Activated CD8-positive, alpha-beta memory T cell treated with anti-CD3 and anti-CD28 coated beads, Interleukin-2, amount 50 U/mL, for 24 hours (primary cell): ENCODE results near the gene RAPGEF3.

Experiments
- DNase-seq: peaks from one replicate; pipeline ENCODE4 v3.0.0-alpha.2; 2020; ENCODE audit errors: extremely low read depth

RAPGEF3 gene

DNA sequence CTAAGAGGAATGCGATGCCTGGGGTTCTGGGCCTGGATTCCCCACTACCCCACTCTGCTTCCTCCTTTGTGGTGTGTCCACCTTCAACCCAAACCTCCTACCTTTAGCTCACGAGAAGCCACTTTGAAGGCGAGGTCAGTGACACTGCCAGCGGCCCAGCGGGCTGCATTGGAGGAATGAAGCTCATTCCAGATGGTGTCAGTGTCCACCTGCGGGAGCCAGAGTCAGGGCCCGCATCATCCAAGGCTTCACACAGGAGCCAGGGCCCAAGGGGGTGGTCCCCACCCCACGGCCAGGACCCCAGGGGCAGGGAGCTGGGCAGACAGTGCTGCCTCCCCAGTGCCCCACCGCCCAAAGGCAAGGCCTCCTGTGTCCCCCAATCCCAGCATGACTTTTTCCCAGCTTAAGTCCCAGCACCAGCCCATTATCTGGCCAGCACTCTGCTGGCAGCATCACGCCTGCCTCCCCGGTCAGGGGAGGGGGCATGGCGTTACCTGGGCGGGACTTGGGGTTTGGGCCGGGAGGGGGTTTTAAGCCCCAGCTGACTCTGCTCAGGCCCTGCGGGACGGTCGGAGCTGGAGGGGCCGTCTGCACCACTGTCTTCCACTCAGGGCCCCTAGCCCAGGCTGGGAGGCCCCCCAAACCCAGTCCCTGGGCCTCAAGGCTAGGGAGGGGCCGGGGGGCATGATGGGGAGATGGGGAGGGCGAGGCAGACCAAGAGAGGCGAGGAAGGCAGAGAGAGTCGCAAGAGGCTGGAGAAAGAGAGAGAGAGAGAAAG, 31.2 kb upstream of the RAPGEF3 start:
- DNase-seq = no peak

DNA sequence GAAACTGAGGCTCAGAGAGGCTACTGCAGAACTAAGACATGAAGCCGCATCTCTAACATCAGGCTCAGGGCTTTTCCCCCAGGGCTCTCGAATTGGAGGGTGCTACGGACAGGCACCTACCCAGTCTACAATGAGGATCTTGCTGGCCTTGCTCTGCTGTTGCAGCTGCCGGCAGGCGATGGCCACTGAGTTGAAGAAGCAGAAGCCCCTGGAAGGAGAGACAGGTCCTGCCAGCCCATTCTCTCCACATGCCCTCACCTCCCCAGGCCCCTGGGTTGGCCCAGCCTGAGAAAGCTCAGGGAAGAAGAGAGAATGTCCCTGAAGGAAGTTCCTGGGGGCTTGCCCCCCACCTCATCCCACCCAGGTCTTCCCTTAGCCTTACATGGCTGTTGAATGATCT, 30.5 kb upstream of the RAPGEF3 start:
- DNase-seq = no peak

DNA sequence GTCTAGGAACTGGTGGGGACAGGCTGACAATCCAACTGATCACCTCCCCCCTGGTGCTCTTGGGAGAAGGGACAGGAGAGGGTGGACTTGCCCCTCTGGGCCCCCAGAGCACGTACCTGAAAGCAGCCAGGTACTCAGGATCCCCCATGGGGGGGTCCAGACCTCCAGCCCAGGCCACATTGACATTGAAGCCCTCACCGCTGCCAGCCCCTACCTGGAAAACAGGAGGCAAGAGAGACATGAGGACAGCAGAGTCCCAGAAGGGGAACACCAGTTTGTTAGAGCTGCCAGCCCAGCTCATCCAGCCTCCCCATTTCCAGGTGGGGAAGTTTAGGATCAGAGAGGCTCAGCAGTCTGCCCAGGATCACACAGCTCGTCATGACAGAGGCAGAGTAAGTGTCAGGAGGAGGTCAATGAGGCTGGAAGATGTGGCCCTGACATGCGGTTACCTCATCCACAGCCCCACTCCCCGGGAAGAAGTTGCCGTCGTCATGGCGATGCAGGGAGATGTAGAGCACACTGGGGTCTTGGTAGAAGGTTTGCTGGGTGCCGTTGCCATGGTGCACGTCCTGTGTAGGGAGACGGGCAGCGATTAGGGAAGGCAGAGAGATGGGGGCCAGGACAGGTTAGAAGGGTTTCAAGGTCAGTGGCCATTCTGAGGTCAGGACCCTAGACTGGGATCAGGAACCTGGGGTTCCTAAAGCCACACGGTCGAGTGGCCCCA, 29.1 kb upstream of the RAPGEF3 start:
- no peak for DNase-seq

DNA sequence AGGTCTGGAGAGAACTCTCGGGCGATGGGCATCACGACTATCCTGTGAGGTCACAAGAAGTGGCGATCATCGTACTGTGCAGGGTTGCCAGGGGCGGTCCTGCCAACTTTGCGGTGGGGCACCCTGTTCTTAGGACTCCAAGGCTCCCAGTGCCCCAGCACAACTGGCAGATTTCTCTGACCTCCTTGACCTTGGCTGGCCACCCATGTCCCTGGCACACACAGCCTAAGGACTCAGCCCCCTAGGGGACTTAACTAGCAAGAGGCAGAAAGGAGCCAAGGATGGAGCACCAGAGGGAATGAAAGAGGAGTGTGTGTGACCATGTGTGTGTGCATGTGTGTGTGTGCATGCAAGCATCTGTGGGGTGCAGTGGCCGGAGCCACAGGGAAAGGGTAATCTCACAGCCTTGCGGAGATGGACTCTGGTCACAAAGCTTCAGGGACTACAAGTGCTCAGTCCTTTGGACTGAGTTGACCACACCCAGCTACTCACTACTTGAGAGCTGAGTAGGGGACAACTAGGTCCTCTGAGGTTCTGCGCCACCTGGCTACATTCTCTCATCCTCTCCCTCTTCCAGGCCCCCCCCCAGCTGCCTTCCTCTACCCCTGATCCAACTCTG, 28.1 kb upstream of the RAPGEF3 start:
- no peak for DNase-seq

DNA sequence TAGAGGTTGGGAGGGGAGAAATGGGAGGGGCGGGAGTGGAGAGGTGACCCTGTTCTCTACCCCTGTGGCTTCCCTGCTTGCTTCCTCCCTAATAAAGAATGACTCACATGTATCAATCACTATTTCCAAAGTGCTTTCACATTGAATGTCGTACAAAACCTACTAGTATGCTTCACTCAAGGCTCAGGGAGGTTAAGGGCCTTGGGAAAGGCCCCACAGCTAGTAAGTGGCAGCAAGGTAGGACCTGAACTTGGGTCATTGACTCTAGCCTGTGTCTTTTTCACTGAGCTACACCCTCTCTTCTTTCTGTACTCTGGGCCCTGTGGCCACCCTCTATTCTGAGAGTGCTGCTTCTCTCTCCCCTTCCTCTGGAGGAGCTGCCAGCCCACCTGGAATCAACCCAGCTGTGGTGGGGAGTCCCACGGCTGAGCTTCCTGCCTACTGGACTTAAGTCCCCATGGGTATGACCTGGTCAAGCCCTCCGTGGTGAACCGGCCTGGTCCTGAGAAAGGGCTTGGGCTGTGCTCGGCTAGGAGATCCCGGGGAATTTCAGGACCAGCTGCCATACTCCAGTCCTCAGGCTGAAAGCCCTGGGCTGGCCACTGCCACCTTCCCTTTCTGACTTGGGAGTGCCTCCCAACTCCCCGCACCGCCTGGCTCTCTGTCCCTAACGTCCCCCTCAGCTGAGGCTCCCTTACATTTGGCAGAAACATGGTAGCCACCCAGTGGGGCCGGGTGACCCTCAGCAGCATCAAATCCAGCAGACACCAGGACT, 27.4 kb upstream of the RAPGEF3 start:
- no peak for DNase-seq

- no peak for DNase-seq
Observed at GRCh38 chr12:47785036-47785886, 26.6 kb upstream of the RAPGEF3 start.

DNA sequence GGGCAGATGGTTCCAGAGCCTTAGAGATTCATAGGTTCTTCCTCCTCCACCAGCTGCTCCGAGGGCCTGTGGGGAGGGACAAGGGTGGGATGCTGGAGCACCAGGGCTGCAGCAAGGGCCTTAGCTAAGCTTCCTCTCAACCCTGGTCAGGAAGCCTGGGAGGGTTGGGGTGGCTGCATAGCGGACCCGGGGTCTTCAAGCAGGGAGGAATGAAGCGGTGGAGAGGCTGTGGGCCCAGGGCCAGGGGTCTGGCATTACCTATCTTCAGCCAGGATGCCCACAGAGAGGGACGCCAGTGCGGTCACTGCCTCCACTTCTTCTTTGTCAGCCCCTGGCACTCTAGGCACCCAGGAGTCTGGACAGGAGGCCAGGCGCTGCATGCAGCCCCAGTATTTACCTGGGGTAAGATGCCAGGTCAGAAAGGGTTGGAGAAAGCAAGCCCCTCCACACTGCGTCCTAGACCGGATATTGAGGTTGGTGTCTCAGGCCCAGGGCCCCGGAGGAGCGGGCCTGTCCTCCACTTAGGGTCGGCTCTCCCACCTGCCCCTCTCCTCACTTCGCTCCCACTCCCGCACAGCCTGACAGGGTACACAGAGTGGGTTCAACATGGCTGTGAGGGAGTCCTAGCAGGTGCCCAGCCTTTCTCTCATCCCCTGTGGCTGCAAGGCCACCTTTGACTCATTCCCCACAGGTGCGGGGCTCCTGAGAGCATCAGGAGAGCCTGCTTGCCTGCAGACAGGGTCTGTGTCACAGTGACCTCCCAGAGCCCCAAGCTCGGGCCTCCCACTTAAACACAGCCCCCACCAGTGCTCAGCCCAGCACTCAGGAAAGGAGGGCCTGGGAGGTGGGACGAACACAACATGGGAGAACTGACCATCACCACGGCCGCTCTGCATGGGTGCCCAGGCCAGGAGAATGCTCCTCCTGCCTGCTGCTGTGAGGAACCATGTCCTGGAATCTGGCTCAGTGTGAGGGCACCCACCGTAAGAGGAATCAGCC, 25.4 kb upstream of the RAPGEF3 start:
- DNase-seq = no peak

GRCh38 chr12:47783024-47783755, 24.5 kb upstream of the RAPGEF3 start:
- DNase-seq = no peak

- DNase-seq = no peak
Observed at GRCh38 chr12:47782372-47782770, 23.7 kb upstream of the RAPGEF3 start.

- DNase-seq = no peak
Observed at GRCh38 chr12:47781479-47782371, 23.0 kb upstream of the RAPGEF3 start.

DNA sequence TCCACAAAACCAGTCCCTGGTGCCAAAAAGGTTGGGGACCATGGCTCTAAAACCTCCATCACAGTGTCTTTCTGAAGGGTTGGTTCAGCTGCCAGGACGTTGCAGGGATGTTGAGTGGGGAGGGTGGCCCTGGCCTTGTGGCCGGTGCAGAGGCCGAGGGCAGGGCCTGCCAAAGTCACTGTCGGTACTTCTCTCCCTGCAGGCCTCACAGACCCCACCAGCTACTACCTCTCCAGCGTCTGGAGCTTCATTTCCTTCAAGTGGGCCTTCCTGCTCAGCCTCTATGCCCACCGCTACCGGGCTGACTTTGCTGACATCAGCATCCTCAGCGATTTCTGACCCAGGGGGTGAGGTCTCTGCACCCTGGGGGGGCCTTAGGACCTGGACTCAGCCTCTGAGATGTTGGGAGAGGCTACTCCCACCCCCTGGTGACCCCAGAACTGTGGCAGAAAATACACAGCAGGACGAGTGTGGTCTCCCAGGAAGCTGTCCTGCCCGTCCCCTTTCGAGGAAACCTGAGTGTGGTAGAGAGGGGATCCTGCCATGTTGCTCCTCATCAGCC, 21.3 kb upstream of the RAPGEF3 start:
- DNase-seq = no peak

- peak; percentile 86 for DNase-seq
Observed at GRCh38 chr12:47779301-47779942, 20.7 kb upstream of the RAPGEF3 start.

DNA sequence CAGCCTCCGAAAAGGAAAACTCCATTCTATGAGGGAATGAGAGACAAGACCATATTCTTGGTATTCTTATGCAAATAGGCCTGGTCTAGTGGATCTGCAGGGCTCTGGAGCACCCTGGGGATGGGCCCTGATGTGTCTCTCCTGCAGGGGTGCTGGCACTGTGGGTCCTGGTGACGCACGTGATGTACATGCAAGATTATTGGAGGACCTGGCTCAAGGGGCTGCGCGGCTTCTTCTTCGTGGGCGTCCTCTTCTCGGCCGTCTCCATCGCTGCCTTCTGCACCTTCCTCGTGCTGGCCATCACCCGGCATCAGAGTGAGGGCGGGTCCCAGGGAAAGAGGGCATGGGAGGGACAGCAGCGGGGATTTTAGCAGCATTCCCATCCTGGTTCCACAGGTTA, 20.2 kb upstream of the RAPGEF3 start:
- no peak for DNase-seq

DNA sequence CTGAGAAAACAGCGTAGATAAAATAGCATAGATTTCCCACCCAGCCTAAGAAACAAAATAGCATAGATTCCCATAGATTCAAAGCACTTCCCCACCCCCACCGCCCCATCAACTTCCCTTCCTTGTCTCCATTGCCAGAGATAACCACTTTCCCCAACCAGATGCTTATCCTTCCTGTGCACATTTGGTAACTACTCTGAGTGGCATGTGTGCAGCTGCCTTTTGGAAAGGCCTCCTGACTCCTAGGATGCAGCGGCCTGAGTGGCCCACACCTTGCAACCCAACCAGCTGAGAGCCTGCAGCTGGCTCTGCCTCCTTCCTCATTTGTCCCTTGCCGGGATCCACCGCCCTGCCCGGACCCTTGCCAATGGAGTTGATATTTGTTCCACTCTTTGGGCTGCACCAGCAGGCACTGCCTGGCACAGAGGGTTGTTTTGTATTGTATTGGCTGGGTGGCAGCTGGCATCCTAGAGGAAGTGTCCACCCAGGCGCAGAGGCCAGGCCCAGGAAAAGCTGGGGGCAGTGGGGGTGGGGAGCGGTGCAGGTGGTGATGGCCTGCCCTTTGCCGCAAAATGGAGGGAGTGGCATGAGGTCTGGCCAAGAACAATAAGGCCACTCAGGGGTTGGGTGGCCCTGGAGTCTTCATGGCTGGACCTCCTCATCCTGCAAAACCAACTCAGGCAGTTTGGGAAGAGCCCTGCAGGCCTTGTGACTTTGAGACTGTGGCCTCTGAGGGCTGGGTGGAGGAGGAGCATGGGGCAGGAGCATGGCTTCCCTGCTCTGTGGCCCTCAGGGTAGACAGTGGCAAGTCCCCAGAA, 19.3 kb upstream of the RAPGEF3 start:
- DNase-seq = no peak

DNA sequence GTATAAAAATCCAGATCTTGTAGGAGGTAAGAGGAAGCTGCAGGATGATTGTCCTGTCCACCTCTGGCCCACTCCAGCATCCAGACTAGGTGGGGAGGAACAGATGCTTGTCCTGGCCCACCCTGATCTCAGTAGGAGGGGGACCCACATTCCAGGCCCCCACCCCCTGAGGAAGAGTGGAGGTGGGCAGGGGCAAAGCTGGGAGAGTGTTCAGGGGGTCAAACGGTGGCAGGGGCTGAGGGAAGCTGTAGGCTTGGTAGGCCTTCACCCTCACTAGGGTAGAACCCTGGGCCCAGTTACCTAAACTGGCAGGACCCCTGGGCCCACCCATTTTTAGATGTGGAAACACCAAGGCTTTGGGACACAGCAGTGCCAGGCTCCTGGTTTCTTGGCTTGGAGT, 18.5 kb upstream of the RAPGEF3 start:
- no peak for DNase-seq

DNA sequence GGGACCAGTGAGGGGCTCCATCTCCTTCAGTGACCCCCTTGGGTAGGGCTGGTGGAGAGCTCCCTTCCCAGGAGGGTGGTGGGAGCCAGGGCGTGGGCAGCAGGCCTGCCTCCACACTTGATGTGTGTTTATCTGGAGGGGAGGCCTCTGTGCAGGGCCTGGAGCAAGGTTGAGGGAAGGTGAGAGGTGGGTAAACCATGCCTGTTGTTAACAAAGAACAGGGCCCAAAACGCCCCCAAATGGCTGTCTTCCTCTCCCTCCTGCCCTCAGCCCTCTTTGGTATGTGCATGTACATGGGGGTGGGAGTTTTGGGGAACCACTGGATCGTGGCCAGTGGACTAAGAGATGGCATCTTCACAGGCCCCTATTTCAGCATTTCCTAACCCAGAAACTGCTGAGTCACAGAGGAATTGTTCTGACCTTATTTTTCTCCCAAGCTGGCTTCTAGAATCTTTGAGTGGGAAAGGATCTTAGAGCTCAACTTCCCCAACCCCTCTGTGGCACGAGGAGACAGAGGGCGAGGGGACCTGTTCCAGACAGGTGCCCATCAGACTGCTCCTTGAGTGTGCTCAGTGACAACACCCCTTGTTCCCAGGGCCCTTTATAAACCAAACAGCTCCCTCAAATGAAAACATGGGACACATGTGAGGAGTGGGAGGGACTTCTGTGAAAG, 17.9 kb upstream of the RAPGEF3 start:
- no peak for DNase-seq
